Measurements from ENCODE around the gene KLKB1. TPM values are rescaled to one million over a fixed set of nuclear protein-coding genes. Genes with fewer than 3 reads are reported as not detected.

Gene KLKB1
- polyA plus RNA-seq, 1 donor (not counting 4 experiments of a cell fraction or from before 2014, with no cell fraction given): 0.04 TPM

DNA sequence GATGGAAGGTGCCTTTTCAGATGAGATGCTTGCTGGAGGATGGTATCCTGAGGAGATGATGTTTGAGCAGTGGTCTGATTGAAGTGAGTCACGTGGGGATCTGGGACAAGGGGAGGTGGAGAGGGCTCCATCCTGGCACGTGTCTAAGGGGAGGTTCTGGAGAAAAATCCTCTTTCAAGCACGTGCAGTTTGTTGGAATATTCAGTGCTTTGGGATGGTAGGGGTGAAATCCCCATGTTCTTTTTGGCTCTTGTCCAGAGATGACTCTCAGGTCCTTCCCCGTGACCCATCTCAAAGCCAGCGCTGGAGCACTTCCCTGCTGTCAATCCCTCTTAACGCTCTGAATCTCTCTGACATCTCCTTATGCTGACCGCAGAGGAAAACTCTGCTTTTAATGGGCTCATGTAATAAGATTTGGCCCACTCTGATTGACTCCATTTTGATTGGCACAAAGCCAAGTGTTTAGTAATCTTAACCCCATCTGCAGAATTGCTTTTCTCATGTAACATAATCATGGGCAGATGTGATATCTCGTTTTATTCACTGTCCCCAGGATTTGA, 10.8 kb upstream of the KLKB1 start:
- Histone ChIP-seq H3K4me2 (ENCODE audit: control insufficient read depth, extremely low read depth, insufficient read depth, low read depth, low read length) (no peak overlapping the region), H3K27me3 (ENCODE audit: control insufficient read depth, extremely low read depth, insufficient read depth, low read length) (no peaks in the 10 kb centered on the region), H2AFZ (ENCODE audit: control insufficient read depth, low read length) (no peak overlapping the region), H3K9ac (ENCODE audit: control insufficient read depth, extremely low read depth, insufficient read depth, low read length) (no peak overlapping the region), H3K79me2 (ENCODE audit: control insufficient read depth, insufficient read depth, low read length) (no peaks in the 10 kb centered on the region), H3K4me3 (ENCODE audit: control insufficient read depth in 2 of 3, extremely low read depth in 1 of 3, insufficient read depth in 2 of 3, low read depth in 1 of 3, low read length in 3 of 3) (no peak overlapping the region), H3K9me1 (ENCODE audit: control insufficient read depth, extremely low read depth, insufficient read depth, low read length) (no peaks in the 10 kb centered on the region), H3K27ac (ENCODE audit: control insufficient read depth, insufficient read depth, low read length) (no peak overlapping the region), H3K36me3 (ENCODE audit: control insufficient read depth in 2 of 2, extremely low read depth in 1 of 2, insufficient read depth in 2 of 2, low read length in 2 of 2) (no peaks in the 10 kb centered on the region), H3K9me3 (ENCODE audit: control insufficient read depth, low read depth, low read length) (no peaks in the 10 kb centered on the region), H4K20me1 (ENCODE audit: control insufficient read depth, extremely low read depth, insufficient read depth, low read length) (no peaks in the 10 kb centered on the region), H3K4me1 (ENCODE audit: control insufficient read depth, extremely low read depth, insufficient read depth, low read length) (no peaks in the 10 kb centered on the region)
- dilution Hi-C loops (cut with MboI; ENCODE audit: extremely low pct_ligation_motif_present, low sequenced_read_pairs): no loop called here
- DNase-seq (ENCODE audit: low read depth, low spot score): no peak
- TF ChIP-seq EZH2 (IDR thresholded peaks at IDR 0.05; ENCODE audit: low read length) (no peak), CTCF (optimal IDR thresholded peaks at IDR 0.05 in 1 of 3, IDR thresholded peaks at IDR 0.05 in 1 of 3, conservative IDR thresholded peaks at IDR 0.05 in 1 of 3; ENCODE audit: extremely low read depth in 1 of 3, insufficient read depth in 2 of 3, low read length in 3 of 3) (no peak)
- FAIRE-seq: no peak

DNA sequence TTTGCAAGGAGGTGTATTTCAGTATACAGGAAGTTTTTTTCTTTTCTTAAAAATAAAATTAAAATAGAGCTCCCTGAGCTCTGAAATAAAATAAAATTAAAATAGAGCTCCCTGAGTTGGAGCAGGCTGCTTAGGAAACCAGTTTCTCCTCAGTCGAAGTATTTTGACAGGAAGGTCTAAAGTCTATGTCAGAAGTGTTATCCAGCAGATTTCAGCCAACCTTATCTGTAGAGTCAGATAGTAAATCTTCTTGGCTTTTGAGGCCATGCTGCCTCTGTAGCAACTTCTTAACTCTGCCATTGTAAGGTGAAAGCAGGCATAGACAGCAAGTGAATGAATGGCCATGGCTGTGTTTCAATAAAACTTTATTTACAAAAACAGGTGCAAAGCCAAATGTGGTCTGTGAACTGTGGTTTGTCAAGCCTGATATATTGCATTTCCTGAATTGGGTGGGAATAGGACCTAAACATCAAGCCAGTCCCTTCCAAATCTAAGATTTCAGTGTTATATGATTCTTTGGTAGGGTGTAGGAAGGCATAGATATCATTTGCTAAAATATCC, 9.5 kb upstream of the KLKB1 start:
- no peak overlapping the region for H2AFZ ChIP-seq (ENCODE audit: control insufficient read depth, low read length)
- no peaks in the 10 kb centered on the region for H3K79me2 ChIP-seq (ENCODE audit: control insufficient read depth, insufficient read depth, low read length)
- no peak overlapping the region for H3K4me3 ChIP-seq (ENCODE audit: control insufficient read depth in 2 of 3, extremely low read depth in 1 of 3, insufficient read depth in 2 of 3, low read depth in 1 of 3, low read length in 3 of 3)
- no peaks in the 10 kb centered on the region for H4K20me1 ChIP-seq (ENCODE audit: control insufficient read depth, extremely low read depth, insufficient read depth, low read length)
- no peaks in the 10 kb centered on the region for H3K9me1 ChIP-seq (ENCODE audit: control insufficient read depth, extremely low read depth, insufficient read depth, low read length)
- no peaks in the 10 kb centered on the region for H3K27me3 ChIP-seq (ENCODE audit: control insufficient read depth, extremely low read depth, insufficient read depth, low read length)
- no peaks in the 10 kb centered on the region for H3K9me3 ChIP-seq (ENCODE audit: control insufficient read depth, low read depth, low read length)
- dilution Hi-C loops (cut with MboI; ENCODE audit: extremely low pct_ligation_motif_present, low sequenced_read_pairs): no loop called here
- no peaks in the 10 kb centered on the region for H3K36me3 ChIP-seq (ENCODE audit: control insufficient read depth in 2 of 2, extremely low read depth in 1 of 2, insufficient read depth in 2 of 2, low read length in 2 of 2)
- H3K4me2 ChIP-seq (ENCODE audit: control insufficient read depth, extremely low read depth, insufficient read depth, low read depth, low read length): no peak overlapping the region
- no peak overlapping the region for H3K27ac ChIP-seq (ENCODE audit: control insufficient read depth, insufficient read depth, low read length)
- no peak overlapping the region for H3K9ac ChIP-seq (ENCODE audit: control insufficient read depth, extremely low read depth, insufficient read depth, low read length)
- FAIRE-seq (no peak), DNase-seq (ENCODE audit: low read depth, low spot score) (no peak)
- TF ChIP-seq EZH2 (IDR thresholded peaks at IDR 0.05; ENCODE audit: low read length) (no peak), CTCF (optimal IDR thresholded peaks at IDR 0.05 in 1 of 3, IDR thresholded peaks at IDR 0.05 in 1 of 3, conservative IDR thresholded peaks at IDR 0.05 in 1 of 3; ENCODE audit: extremely low read depth in 1 of 3, insufficient read depth in 2 of 3, low read length in 3 of 3) (no peak)
- no peaks in the 10 kb centered on the region for H3K4me1 ChIP-seq (ENCODE audit: control insufficient read depth, extremely low read depth, insufficient read depth, low read length)
